ENCODE data around the gene PDSS2. TPM values are rescaled to one million over a fixed set of nuclear protein-coding genes. Genes with fewer than 3 reads are reported as not detected.

PDSS2 gene
- total RNA-seq, 1 experiment from 2014 or later, result 12.1 TPM

DNA sequence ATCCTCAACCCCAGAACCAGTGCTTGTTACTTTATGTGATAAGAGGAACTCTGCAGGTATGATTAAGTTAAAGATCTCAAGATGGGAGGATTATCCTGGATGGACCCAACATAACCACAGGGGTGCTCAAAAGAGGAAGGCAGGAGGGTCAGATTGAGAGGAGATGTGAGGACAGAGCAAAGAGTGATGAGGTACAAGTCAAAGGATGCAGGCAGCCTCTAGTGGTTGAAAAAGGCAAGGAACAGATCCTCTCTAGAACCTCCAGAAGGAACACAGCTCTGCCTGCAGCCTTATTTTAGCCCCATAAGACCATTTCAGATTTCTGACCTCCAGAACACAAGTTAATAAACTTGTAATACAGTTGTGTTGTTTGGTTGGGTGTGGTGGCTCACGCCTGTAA lies 41.2 kb downstream of the PDSS2 start:
- Histone ChIP-seq H4K20me1 (ENCODE audit: control insufficient read depth, insufficient read depth, insufficient read length) (no peaks in the 10 kb centered on the region), H4K5ac (ENCODE audit: insufficient read length, low read depth, low read length) (no peak overlapping the region), H3K4me1 (ENCODE audit: insufficient read depth, low read length) (peaks cover 3% of the 10 kb centered on the region; the same call in 1 of the 2 replicates), H3K18ac (ENCODE audit: insufficient read length, low read depth, low read length) (no peak overlapping the region), H3K23me2 (ENCODE audit: insufficient read length, low read depth, low read length, poor library complexity, severe bottlenecking) (no peaks in the 10 kb centered on the region), H4K91ac (ENCODE audit: insufficient read length, low read depth, low read length) (no peak overlapping the region), H3K79me2 (ENCODE audit: insufficient read depth, low read length) (no peaks in the 10 kb centered on the region), H2AK5ac (ENCODE audit: insufficient read length, low read length) (no peak overlapping the region), H3K23ac (ENCODE audit: insufficient read length, low read depth, low read length) (no peak overlapping the region), H3K9me3 (ENCODE audit: control insufficient read depth, low read depth, low read length) (no peaks in the 10 kb centered on the region), H2BK20ac (ENCODE audit: low read depth, low read length, poor library complexity, severe bottlenecking) (no peak overlapping the region), H3K79me1 (ENCODE audit: insufficient read depth, low read depth, low read length, poor library complexity, severe bottlenecking) (no peaks in the 10 kb centered on the region), H2BK5ac (ENCODE audit: insufficient read length, low read length) (no peak overlapping the region), H2BK120ac (ENCODE audit: low read depth, low read length, poor library complexity, severe bottlenecking) (no peak overlapping the region), H3K14ac (ENCODE audit: insufficient read depth, low read length) (no peak overlapping the region), H3K56ac (ENCODE audit: insufficient read length, low read depth, low read length) (no peak overlapping the region), H3K4ac (ENCODE audit: low read depth, low read length) (no peak overlapping the region), H2BK15ac (ENCODE audit: low read depth, low read length) (no peak overlapping the region), H3K4me2 (ENCODE audit: insufficient read depth, insufficient read length, low read length) (no peak overlapping the region), H3K9ac (ENCODE audit: extremely low read depth, insufficient read length, low read length) (no peak overlapping the region), H4K8ac (replicated peaks; ENCODE audit: insufficient read length, low read depth, low read length) (no peak overlapping the region), H2AFZ (ENCODE audit: low read length) (no peak overlapping the region), H2BK12ac (ENCODE audit: insufficient read length, low read depth, low read length) (no peak overlapping the region), H3K27ac (ENCODE audit: insufficient read length, low read depth, low read length) (no peak overlapping the region), H3T11ph (ENCODE audit: low read length) (no peak overlapping the region), H3K27me3 (ENCODE audit: insufficient read depth, low read length) (no peaks in the 10 kb centered on the region)
- H3K27me3 Mint-ChIP-seq (ENCODE audit: low read depth), result no peaks in the 10 kb centered on the region
- no peaks in the 10 kb centered on the region for H3K9me3 Mint-ChIP-seq
- no peak overlapping the region for H3K4me3 Mint-ChIP-seq
- H3K4me1 Mint-ChIP-seq, result peaks cover 33 to 35% of the 10 kb centered on the region in 2 experiments
- no peak overlapping the region for H3K27ac Mint-ChIP-seq
- peak; percentile 37 for DNase-seq
- no CpG with 5 or more reads among the region's 1 CpG for WGBS (ENCODE audit: extremely low coverage, insufficient read length, low lambda C conversion rate)
- TF ChIP-seq, protein P1, sequence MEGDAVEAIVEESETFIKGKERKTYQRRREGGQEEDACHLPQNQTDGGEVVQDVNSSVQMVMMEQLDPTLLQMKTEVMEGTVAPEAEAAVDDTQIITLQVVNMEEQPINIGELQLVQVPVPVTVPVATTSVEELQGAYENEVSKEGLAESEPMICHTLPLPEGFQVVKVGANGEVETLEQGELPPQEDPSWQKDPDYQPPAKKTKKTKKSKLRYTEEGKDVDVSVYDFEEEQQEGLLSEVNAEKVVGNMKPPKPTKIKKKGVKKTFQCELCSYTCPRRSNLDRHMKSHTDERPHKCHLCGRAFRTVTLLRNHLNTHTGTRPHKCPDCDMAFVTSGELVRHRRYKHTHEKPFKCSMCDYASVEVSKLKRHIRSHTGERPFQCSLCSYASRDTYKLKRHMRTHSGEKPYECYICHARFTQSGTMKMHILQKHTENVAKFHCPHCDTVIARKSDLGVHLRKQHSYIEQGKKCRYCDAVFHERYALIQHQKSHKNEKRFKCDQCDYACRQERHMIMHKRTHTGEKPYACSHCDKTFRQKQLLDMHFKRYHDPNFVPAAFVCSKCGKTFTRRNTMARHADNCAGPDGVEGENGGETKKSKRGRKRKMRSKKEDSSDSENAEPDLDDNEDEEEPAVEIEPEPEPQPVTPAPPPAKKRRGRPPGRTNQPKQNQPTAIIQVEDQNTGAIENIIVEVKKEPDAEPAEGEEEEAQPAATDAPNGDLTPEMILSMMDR (conservative IDR thresholded peaks at IDR 0.05), result peak; percentile 73
- H3K36me3 Mint-ChIP-seq (ENCODE audit: insufficient read depth in 1 of 3, low read depth in 3 of 3), result no peaks in the 10 kb centered on the region; a peak in 1 of 7 replicates
